GM21360 (cell line): ENCODE data around the gene SRA1.
"Not testable (repeated sequence)": the region's sequence is repeated elsewhere in the genome, so short reads cannot be mapped to it uniquely, and the experiment has no call there.

Experiments
- ATAC-seq: cut with Tn5 transposase; IDR thresholded peaks from one replicate; pipeline ENCODE4 v1.9.1; 2021; ENCODE audit warnings: mild to moderate bottlenecking, moderate library complexity; ENCODE audit not compliant: unreplicated experiment

Gene SRA1

DNA sequence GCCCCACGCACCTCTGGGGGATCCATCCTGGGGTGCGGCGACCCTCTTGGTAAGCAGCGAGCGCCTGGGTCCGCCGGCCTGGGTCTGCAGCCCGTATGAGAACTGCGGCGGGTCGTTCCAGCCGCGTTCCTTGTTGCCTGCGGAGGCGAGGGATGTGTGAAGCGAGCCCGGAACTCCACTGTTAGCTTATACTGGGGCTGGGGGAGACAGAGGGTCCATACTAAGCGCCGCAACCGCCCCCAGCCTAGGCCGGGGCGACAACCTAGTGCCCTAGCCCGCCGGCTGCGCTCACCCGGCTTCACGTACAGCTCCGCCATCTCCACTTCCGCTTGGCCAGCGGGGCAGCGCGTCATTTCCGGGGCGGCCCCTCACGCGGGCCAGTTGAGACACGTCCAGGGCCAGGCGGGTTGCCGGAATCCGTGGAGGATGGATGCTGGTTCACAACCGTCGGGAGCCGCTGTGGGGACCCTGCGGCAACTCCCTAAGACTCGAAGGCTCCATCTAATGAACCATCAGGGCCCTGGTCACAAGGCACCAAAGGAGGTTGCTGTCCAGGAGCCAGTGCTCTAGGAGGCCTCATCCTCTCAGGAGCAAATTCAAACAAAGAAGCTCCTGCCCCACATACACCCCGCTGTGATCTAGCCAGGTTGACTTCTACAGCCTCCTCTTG is at the start of gene SRA1:
TSS of gene SRA1 (minus strand) at position 338 of the 670 bp plus-strand sequence. CDS start at position 317, 21 bp downstream.
- peak; percentile 97 for ATAC-seq

DNA sequence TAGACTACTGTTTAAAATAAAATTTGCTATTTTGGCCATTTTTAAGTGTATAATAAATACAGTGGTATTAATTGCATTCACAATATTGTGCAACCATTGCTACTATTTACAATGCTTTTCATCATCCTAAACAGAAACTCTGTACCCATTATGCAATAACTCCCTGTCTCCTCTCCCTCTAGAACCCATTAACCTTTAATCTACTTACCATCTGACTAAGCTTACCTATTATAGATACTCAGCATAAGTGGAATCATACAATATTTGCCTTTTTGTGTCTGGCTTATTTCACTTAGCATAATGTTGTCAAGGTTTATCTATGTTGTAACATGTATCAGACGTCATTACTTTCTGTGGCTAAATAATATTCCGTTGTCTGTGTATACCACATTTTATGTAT is 49.8 kb upstream of the SRA1 start:
- no peak for ATAC-seq

DNA sequence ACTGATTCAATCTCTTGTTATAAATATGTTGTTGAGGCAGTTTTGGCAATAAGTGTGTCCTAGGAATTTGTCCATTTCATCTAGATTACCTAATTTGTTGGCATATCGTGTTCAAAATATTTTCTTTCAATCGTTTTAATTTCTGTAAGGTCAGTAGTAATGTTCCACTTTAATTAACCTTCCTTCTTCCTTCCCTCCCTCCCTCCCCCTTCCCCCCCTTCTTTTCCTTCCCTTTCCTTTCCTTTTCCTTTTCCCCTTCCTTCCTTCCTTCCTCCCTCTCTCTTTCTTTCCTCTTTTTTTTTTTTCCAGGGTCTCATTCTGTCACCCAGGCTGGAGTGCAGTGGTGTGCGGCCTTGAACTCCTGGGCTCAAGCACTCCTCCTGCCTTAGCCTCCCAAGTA is 48.6 kb upstream of the SRA1 start:
- no peak for ATAC-seq

DNA sequence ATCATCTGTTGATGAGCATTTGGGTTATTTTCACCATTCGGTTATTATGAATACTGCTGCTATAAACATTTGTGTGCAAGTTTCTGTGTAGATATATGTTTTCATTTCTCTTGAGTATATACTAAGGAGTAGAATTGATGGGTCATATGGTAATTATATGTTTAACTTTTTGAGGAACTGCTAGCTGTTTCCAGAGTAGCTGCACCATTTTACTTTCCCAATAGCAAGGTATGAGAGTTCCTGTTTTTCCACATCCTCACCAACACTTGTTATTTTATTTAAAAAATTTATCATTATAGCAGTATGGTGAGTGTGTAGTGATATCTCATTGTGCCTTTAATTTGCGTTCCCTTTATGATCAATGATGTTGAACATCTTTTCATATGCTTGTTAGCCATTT is 46.5 kb upstream of the SRA1 start:
- no peak for ATAC-seq

DNA sequence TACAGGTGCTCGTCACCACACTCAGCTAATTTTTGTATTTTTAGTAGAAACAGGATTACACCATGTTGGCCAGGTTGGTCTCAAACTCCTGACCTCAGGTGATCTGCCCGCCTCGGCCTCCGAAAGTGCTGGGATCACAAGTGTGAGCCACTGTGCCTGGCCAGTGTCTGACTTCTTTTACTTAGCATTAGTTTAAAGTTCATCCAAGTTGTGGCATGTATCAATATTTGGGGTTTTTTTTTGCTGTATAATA is 46.1 kb upstream of the SRA1 start:
- not testable (repeated sequence) for ATAC-seq

DNA sequence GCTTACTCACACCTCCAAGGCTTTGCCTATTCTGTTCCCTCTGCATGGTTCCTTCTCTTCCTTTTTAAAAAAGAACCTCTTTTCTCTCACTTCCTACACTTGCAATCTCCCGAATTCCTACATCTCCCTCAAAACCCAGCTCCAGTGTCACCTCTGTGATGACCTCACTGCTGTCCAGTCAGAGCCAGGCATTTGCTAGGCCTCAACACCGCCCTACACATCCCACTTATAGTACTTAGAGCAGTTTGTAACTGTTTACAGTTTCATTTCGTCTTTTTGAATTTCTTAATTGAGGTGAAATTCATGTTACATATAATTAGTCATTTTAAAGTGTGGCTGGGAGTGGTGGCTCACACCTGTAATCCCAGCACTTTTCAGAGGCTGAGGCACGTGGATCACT is 44.9 kb upstream of the SRA1 start:
- no peak for ATAC-seq

DNA sequence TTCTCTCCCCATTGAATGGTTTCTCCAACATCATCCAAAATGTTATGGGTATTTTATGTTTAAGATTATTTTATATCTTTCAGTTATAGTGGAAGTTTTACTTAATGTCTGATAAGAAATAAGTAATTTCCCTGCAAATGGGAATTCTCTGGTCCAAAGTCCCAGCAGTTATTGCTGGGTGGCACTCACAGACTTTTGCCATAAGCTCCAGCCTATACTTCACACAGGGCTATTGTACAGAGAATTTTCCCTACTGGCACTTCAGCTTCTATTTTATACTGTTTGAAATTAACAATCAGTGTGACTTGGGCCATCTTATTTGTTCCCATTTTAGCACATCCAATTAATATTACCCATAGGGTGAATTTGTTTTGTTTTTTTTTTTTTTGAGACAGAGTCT is 42.8 kb upstream of the SRA1 start:
- no peak for ATAC-seq

DNA sequence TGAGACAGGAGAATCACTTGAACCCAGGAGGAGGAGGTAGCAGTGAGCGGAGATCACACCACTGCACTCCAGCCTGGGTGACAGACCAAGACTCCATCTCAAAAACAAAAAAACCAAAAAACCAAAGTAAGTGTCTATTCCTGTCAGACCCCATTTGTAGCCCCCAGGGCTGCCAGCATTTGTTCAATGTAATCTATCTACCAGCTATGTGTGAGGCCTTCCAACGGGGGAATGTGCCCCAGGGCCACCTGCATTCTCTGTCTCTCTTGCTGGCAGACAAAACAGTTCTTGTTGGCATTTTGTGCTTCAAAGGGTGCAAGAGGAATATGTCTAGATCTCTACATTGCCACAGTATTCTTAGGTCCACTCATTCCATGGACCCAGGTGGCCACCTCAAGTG is 41.6 kb upstream of the SRA1 start:
- ATAC-seq, result no peak

DNA sequence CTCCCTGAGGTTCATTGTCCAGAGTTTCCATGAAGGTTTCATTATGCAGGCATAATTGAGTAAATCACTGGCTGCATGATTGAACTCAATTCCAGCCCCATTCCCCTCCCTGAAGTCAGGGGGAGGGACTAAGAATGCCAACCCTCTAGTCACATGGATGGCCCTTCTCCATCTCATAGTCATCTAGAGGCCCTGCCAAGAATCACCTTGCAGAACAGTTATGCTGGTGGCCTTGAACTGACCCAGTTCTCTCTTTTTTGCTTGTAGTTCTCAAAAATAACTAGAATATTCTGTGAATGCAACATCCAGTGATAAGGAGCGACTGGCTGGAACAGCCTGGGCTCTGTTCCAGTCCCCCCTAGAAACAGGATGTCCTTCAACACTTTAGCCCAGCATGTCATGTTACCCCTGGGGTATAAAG is 39.1 kb upstream of the SRA1 start:
- no peak for ATAC-seq

DNA sequence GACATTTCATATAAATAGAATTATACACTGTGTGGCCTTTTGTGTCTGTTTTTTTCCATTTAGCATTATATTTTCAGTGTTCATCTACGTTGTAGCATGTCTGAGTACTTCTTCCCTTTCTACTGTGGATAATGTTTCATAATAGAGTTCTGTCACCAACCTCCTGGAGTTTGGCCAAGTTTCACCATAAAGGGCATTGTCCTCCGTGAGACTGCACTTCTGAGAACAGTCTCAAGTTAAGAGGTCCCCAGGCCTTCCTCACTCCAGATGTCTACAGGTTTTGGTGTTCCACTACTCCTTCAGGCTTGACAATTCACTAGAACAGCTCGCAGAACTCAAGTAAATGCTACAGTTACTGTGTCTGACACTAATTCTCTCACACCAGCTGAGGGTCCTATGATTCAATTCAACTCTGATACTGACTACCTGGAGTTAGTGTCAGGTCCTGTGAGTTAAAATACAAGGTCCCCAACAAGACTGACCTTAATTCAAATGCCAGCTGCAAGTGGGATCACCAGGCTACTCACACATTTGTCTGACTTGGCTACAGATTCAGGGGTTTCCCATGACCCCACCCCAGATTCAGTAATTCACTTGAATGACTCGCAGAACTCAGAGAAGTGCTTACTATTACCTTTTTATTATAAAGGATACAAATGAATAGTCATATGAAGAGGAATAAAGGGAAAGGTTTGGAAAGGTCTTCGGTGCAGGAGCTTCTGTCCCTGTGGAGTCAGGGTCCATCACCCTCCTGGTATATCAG is 38.4 kb upstream of the SRA1 start:
- ATAC-seq, result no peak

DNA sequence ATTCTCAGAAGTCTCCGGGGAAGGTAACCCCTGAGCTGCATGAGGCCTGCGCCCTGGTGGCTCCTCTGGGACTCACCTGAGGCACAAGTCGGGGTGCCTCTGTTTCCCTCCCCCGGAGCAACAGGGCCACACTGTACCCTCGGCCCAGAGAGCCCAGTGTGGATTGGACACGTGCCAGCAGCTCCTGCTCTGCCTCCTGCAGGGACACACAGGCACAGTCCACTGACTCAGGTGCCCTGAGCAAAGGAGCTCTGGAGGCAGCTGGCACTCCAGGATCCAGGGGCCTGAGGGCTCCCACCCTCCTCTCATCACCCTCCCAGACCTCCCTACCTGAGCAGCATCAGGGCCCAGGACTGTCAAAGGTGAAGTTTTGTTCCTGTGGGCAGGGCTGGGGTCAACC is 36.9 kb upstream of the SRA1 start:
- no peak for ATAC-seq

DNA sequence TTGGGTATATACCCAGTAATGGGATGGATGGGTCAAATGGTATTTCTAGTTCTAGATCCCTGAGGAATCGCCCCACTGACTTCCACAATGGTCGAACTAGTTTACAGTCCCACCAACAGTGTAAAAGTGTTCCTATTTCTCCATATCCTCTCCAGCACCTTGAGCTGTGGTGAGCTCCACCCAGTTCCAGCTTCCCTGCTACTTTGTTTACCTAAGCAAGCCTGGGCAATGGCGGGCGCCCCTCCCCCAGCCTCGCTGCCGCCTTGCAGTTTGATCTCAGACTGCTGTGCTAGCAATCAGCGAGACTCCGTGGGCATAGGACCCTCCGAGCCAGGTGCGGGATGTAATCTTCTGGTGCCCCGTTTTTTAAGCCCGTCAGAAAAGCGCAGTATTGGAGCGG is 35.8 kb upstream of the SRA1 start:
- ATAC-seq, result not testable (repeated sequence)

DNA sequence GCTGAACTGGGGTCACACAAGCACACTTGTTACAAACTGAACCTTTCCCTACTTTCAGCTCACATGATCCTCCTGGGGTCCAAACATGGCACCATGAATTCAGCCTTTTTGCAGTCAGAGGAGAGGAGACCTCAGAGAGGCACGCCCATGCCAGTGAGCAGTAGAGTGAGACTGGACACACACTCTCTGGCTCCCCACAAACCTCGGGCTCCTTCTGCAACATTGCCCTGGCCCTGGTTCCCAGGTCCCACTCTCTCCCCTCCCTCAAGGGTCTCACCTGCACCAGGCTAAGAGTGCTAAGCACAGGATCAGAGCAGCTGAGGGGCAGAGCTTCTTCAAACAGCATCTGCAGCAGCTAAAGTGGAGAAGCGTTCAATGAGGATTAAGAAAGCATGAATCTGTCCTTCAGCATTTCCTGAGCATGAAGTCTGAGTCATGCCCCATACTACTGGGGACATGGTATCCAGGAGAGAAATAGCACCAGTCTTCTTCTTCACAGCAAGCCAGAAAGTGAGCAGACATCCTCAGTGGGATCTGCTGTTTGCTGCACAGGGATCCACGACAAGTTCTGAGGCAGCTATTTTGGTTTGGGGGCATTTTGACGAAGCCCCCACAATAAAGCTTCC is 34.6 kb upstream of the SRA1 start:
- no peak for ATAC-seq

DNA sequence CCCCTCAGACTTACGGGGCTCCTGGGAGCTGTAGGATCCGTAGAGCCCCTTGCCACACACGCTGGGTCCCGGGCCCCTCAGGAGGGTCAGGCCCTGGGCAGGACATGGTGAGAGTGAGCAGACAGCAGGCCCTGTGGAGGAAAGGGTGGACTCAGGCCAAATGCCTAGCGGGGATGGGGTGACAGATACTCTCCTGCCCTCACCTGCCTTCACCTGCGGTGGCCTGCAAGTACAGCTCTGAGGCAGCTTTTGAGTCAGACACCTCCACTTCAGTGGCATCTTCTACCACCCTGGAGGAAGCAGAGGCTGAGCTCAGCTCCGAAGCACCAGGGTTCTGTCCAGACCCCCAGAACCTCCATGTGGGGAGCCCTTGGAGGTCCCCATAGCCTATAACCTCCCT is 33.6 kb upstream of the SRA1 start:
- no peak for ATAC-seq

DNA sequence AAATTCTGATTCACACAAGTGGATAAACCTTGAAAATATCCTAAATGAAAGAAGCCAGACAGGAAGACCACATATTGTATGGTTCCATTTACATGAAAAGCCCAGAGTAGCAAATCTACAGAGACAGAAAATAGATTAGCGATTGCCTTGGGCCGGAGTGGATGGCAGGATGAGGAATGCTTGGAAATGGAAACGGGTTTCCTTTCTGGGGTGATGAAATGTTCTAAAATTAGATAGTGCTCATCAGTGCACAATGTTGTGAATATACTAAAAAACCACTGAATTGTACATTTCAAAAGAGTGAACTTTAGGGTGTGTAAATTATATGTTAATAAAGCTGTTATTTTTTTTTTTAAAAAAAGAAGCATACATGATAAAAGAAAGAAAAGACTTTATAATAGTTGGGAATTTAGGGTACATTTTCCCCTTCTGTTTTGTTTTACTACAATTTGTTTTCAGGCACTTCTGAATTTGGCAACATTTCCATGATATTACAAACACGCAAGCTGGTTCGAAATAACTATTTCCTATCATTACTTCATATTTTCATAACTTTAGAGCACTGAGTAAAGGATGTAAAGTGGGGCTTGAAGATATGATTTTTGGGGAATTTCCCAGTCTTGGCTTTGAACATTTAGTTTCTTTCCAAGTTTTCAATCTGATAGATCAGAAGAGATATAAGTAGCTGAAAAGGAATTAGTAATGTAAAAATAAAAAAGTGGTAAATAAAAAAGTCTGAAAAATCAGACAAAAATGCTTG is 31.2 kb upstream of the SRA1 start:
- no peak for ATAC-seq

DNA sequence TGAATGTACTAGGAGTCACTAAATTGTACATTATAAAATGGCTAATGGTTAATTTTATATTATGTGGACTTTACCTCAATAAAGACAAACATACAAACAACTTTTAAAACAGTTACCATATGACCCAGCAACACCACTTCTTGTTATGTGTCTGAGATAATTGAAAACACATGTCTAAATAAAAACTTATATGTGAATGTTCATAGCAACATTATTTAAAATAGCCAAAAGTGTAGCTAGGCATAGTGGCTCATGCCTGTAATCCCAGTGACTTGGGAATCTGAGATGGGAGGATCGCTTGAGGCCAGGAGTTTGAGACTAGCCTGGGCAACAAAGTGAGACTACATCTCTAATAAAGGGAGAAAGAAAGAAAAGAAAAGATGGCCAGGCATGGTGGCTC is 30.2 kb upstream of the SRA1 start:
- no peak for ATAC-seq

DNA sequence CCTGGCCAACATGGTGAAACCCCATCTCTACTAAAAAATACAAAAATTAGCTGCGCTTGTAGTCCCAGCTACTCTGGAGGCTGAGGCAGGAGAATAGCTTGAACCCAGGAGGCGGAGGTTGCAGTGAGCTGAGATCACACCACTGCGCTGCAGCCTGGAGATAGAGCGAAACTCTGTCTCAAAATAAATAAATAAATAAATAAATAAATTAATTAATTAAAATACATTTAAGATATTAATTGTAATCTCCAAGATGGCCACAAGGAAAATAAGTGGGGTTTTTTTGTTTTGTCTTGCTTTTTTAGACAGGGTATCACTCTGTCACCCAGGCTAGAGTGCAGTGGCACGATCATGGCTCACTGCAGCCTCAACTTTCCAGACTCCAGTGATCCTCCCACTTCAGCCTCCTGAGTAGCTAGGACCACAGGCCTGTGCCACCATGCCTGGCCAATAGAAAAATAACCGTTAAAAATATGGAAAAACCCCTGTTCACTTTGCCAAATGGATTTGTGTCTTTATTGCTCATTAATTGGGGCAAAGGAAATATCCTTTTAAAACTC is 22.0 kb upstream of the SRA1 start:
- ATAC-seq, result not testable (repeated sequence)

DNA sequence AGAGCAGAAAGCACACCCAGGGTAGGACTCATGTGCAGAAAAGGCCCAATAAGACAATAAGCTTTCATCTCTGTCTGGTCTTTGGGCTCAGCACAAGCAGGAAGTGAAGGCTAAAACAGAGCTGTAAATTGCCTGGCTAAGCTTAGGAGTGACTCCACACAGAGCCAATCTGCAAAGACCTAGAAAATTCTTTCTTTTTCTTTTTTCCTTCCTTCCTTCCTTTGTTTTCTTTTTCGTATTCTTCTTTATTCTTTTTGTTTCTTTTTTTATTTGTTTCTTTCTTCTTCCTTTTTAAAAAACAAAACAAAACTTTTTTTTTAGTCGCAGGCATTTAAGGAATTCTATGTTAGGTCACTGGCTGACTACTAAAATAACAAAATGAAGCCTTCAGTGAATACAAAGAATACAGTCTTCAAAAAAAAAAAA is 19.5 kb upstream of the SRA1 start:
- ATAC-seq, result no peak

DNA sequence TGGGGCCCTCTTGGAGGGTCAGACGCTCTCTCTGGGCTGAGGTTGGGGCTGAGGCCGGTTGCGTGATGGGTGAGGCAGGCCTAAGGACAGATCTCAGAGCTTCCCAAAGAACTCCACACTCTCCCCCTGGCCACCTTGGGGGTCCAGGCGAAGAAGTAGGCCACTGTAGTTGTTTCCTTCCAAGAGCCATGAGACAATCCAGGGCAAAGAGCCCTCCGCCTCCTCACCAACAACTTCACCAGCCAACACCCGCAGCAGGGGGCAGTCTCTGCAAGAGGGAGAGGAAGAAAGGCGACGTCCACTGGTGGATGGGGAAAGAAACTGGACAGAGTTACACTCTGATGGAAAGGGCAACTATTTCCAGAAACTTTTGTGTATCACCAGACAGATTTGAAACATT is 18.0 kb upstream of the SRA1 start:
- ATAC-seq, result no peak

DNA sequence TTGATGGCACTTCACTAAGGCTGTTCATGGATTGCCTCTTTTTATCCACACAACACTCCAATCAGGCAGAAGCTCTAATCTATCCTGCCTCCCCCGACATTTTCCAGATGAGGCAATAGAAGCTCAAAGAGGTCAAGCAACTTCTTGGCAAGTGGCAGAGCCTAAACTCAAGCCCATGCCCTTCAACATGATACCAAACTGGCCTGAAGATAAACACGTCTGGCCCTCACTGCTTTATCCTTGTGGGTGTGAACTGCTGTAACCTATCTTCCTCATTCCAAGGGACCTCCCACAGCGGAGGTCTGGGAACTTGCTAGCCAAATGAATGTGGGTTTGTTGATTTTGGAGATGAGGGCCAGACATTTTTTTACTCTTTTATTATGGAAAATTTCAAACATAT is 16.9 kb upstream of the SRA1 start:
- no peak for ATAC-seq

DNA sequence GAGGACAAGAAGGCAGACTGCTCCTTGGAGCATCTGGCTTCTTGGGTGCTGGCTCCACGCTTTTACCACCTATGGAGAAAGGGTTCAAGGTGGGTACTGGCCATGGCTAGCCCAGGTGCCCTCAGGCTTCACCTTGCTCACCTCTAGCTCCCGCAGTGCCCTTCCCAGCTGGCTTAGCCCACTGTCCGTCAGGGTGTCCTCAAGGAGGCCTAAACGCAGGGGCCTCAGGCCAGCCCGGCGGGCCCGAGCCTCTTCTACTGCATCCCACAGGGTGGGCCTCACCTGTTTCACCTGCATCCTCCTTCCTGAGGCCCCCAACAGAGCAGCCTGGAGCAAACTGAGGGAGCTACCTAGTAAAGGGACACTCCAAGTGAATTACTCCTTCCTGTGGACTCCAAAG is 16.4 kb upstream of the SRA1 start:
- no peak for ATAC-seq
